HG03039 (cell line): ENCODE data around the gene TPD52L1.

ENCODE experiments used
- ATAC-seq: cut with Tn5 transposase; IDR thresholded peaks from one replicate; pipeline ENCODE4 v1.9.1; 2021; ENCODE audit warnings: mild to moderate bottlenecking, moderate library complexity; ENCODE audit not compliant: unreplicated experiment

TPD52L1 gene

GRCh38 chr6:125174626-125175025, 21.1 kb downstream of the TPD52L1 start:
- no peak for ATAC-seq

GRCh38 chr6:125175466-125176048, 22.0 kb downstream of the TPD52L1 start:
- ATAC-seq, result no peak

- ATAC-seq, result no peak
These were observed 28.9 kb downstream of the TPD52L1 start for GRCh38 chr6:125182237-125183008.

- ATAC-seq, result no peak
These were observed 29.8 kb downstream of the TPD52L1 start for GRCh38 chr6:125183391-125183790.

GRCh38 chr6:125188037-125188436, 34.5 kb downstream of the TPD52L1 start:
- no peak for ATAC-seq

- no peak for ATAC-seq
These were observed 35.1 kb downstream of the TPD52L1 start for GRCh38 chr6:125188594-125189203.

GRCh38 chr6:125189494-125189893, 35.9 kb downstream of the TPD52L1 start:
- ATAC-seq, result no peak

GRCh38 chr6:125190667-125191066, 37.1 kb downstream of the TPD52L1 start:
- ATAC-seq, result no peak

- ATAC-seq, result peak; percentile 96
These were observed 38.5 kb downstream of the TPD52L1 start for GRCh38 chr6:125191916-125192609.

GRCh38 chr6:125192610-125192930, 39.0 kb downstream of the TPD52L1 start:
- no peak for ATAC-seq

GRCh38 chr6:125193208-125193607, 39.6 kb downstream of the TPD52L1 start:
- no peak for ATAC-seq

- no peak for ATAC-seq
These were observed 41.4 kb downstream of the TPD52L1 start for GRCh38 chr6:125194941-125195340.

- ATAC-seq, result no peak
These were observed 42.0 kb downstream of the TPD52L1 start for GRCh38 chr6:125195526-125195925.

- ATAC-seq, result no peak
These were observed 43.0 kb downstream of the TPD52L1 start for GRCh38 chr6:125196613-125197012.

GRCh38 chr6:125197795-125198269, 44.3 kb downstream of the TPD52L1 start:
- no peak for ATAC-seq

- no peak for ATAC-seq
These were observed 44.9 kb downstream of the TPD52L1 start for GRCh38 chr6:125198398-125198937.

GRCh38 chr6:125200941-125201340, 47.4 kb downstream of the TPD52L1 start:
- no peak for ATAC-seq

- no peak for ATAC-seq
These were observed 48.6 kb downstream of the TPD52L1 start for GRCh38 chr6:125201961-125202729.

- no peak for ATAC-seq
These were observed 49.8 kb downstream of the TPD52L1 start for GRCh38 chr6:125203395-125203794.

- no peak for ATAC-seq
These were observed 52.4 kb downstream of the TPD52L1 start for GRCh38 chr6:125205931-125206330.

- no peak for ATAC-seq
These were observed 52.8 kb downstream of the TPD52L1 start for GRCh38 chr6:125206389-125206788.
